Tibial nerve (tissue), 4 donors: ENCODE measurements around the gene NAP1L4.

ENCODE experiments used
- EP300 ChIP-seq, 2 donors: sonication (generic); formaldehyde crosslinking; IDR thresholded peaks; one replicate each; pipeline ENCODE4 v1.6.1; 2017; ENCODE audit warnings: antibody characterized with exemption in 2 of 2, mild to moderate bottlenecking in 1 of 2
- TF ChIP-seq, protein P1 (sequence below), 5 experiments: fragments of 200-600 bp in 3 of 5; fragments of 450-650 bp in 2 of 5; sonication (generic) in 3 of 5; IDR thresholded peaks; one replicate each; pipeline ENCODE4 v1.5.1; 2016 to 2019; ENCODE audit warnings: antibody characterized with exemption in 5 of 5, mild to moderate bottlenecking in 3 of 5, moderate library complexity in 2 of 5

DNA sequence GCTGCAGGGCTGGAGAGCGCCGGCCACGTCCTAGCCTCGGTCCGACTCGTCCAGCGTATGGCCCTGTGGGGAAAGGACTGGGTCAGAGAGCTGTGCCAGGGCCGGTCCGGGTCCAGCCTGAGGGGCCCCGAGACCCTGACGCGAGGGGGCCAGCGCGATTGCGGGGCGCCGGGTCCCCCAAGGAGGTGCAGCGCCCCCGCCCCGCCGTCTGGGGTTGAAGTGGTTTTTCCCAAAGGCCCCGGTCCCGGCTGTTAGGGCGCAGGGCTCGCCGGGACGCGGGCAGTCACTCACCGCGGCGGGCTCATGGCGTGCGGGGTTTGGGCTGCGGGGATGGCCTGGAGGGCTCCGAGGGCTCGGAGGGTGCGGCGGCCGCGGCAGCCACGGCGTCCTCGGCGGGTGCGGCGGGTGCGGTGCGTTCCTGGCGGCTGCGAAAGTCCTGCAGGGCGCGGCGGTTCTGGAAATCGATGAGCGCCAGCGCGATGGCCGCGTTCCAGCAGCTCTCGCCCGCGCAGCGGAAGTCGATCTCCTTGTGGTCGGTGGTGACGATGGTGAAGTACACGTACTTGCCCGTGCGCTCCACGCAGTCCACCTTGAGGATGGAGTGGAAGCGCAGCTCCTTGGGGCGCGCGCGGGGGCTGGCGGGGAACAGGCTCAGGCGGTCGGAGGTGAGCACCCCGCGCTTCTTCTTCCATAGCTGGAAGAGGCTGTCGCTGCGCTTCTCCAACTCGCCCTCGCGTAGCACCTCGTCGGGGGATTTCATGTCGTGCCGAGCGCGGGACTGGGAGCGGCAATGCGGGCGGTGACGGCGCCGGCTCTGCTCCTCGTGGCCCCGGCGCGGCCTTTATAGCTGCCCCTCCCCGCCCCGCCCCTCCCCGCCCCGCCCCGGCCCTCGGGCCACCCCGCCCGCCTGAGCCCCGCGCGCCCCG lies 63.3 kb downstream of the NAP1L4 start, which contains the start of gene PHLDA2:
- TF ChIP-seq, protein P1, sequence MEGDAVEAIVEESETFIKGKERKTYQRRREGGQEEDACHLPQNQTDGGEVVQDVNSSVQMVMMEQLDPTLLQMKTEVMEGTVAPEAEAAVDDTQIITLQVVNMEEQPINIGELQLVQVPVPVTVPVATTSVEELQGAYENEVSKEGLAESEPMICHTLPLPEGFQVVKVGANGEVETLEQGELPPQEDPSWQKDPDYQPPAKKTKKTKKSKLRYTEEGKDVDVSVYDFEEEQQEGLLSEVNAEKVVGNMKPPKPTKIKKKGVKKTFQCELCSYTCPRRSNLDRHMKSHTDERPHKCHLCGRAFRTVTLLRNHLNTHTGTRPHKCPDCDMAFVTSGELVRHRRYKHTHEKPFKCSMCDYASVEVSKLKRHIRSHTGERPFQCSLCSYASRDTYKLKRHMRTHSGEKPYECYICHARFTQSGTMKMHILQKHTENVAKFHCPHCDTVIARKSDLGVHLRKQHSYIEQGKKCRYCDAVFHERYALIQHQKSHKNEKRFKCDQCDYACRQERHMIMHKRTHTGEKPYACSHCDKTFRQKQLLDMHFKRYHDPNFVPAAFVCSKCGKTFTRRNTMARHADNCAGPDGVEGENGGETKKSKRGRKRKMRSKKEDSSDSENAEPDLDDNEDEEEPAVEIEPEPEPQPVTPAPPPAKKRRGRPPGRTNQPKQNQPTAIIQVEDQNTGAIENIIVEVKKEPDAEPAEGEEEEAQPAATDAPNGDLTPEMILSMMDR (IDR thresholded peaks at IDR 0.05) = no peak
- TF ChIP-seq EP300 (IDR thresholded peaks at IDR 0.05) = peak in 1 of 2 donors; percentile 47
